Ectodermal cell (in vitro differentiated cells): ENCODE measurements around the gene BCL2A1. TPM values are rescaled to one million over a fixed set of nuclear protein-coding genes. Genes with fewer than 3 reads are reported as not detected.
"Not testable (repeated sequence)": the region's sequence is repeated elsewhere in the genome, so short reads cannot be mapped to it uniquely, and the experiment has no call there.

ENCODE experiments used
- H3K27ac ChIP-seq: 2 replicates; pipeline ENCODE4 v1.7.0; 2013; ENCODE audit warnings: mild to moderate bottlenecking, low read depth, low read length; ENCODE audit not compliant: insufficient read depth, poor library complexity, severe bottlenecking
- H3K27me3 ChIP-seq: 2 replicates; pipeline ENCODE4 v1.7.0; 2013; ENCODE audit warnings: mild to moderate bottlenecking, low read length; ENCODE audit not compliant: insufficient read depth, control insufficient read depth, poor library complexity, severe bottlenecking
- H3K36me3 ChIP-seq: one replicate; pipeline ENCODE4 v1.7.0; 2013; ENCODE audit warnings: low read length; ENCODE audit not compliant: control insufficient read depth, insufficient read depth
- H3K4me1 ChIP-seq: one replicate; pipeline ENCODE4 v1.7.0; 2013; ENCODE audit warnings: low read length; ENCODE audit not compliant: control insufficient read depth, insufficient read depth
- H3K4me3 ChIP-seq: 2 replicates; pipeline ENCODE4 v1.7.0; 2013; ENCODE audit warnings: low read depth, low read length, control low read depth; ENCODE audit not compliant: insufficient read depth
- H3K9me3 ChIP-seq: 2 replicates; pipeline ENCODE4 v1.7.0; 2013; ENCODE audit warnings: mild to moderate bottlenecking, low read length, moderate library complexity; ENCODE audit not compliant: control insufficient read depth
- WGBS, 2 experiments: methylation state at CpG; one replicate each; pipeline ENCODE4 v1.1.7; 2013; ENCODE audit warnings: missing lambda C conversion rate in 2 of 2; 5-methylcytosine and 5-hydroxymethylcytosine counted together
- polyA plus RNA-seq, 4 experiments: library from polyadenylated mRNA; stranded (reverse); fragments of 50-300 nt; gene quantifications; one replicate each; pipeline ENCODE4 v1.2.3, GENCODE V29; 2013

Gene BCL2A1
- polyA plus RNA-seq (2013, experiment 1 of 4): not detected
- not detected for polyA plus RNA-seq (2013, experiment 2 of 4)
- polyA plus RNA-seq (2013, experiment 3 of 4): not detected
- polyA plus RNA-seq (2013, experiment 4 of 4): not detected

GRCh38 chr15:79970624-79971434 lies at the start of gene BCL2A1:
Gene BCL2A1, minus strand, starts transcription at chr15:79971196. Its CDS starts 77 bp downstream, at chr15:79971119.
- Histone ChIP-seq H3K9me3 (no peaks in the 10 kb centered on the region), H3K4me1 (no peaks in the 10 kb centered on the region), H3K27me3 (no peaks in the 10 kb centered on the region), H3K4me3 (no peak within 1 kb of the TSS), H3K36me3 (no peaks in the 10 kb centered on the region), H3K27ac (no peak within 1 kb of the TSS)
- WGBS, 2 experiments: 93 to 95% methylated on average over 9 to 11 of the region's 11 CpGs

DNA sequence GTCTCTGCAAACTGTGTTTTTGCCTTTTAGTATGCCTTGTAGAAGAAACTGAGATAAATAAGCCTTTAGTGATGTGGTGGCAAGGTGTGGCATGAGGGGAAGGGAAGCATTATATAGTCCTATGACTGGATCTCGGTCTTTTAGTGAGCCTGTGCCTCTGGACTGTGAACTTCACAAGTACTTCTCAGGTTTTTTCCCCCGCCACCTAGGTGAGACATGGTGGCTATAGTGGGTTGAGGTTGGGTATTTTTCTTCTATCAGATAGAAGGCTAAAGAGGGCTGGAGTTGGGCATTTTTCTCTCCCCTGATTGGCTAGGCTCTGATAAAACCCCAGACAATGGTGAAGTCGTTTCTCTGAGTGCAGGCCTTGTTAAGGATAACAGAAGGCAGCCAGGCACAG lies 49.7 kb upstream of the BCL2A1 start:
- 87 to 92% methylated on average over 3 of the region's 3 CpGs for WGBS, 2 experiments
- H3K4me1 ChIP-seq: no peaks in the 10 kb centered on the region

GRCh38 chr15:80020149-80020548 lies 49.2 kb upstream of the BCL2A1 start:
- H3K36me3 ChIP-seq, H3K9me3 ChIP-seq, H3K27me3 ChIP-seq, H3K27ac ChIP-seq, H3K4me3 ChIP-seq, H3K4me1 ChIP-seq: not testable (repeated sequence)
- 89 to 91% methylated on average over 6 of the region's 6 CpGs for WGBS, 2 experiments

More for the DNA sequence above, 49.7 kb upstream of the BCL2A1 start:
- Histone ChIP-seq H3K27me3 (no peaks in the 10 kb centered on the region), H3K4me3 (no peak overlapping the region), H3K27ac (no peak overlapping the region), H3K9me3 (no peaks in the 10 kb centered on the region), H3K36me3 (no peaks in the 10 kb centered on the region)

GRCh38 chr15:80019168-80019745 lies 48.3 kb upstream of the BCL2A1 start:
- H3K4me1 ChIP-seq: no peaks in the 10 kb centered on the region
- H3K9me3 ChIP-seq: no peaks in the 10 kb centered on the region
- WGBS, 2 experiments: 91 to 93% methylated on average over 8 of the region's 8 CpGs
- H3K27ac ChIP-seq: no peak overlapping the region
- H3K27me3 ChIP-seq: no peaks in the 10 kb centered on the region
- no peaks in the 10 kb centered on the region for H3K36me3 ChIP-seq
- H3K4me3 ChIP-seq: no peak overlapping the region

DNA sequence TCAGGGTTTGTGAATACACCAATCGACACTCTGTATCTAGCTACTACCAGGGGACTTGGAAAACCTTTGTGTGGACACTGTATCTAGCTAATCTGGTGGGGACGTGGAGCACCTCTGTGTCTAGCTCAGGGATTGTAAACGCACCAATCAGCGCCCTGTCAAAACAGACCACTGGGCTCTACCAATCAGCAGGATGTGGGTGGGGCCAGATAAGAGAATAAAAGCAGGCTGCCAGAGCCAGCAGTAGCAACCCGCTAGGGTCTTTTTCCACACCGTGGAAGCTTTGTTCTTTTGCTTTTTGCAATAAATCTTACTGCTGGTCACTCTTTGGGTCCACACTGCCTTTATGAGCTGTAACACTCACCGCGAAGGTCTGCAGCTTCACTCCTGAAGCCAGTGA lies 46.1 kb upstream of the BCL2A1 start:
- not testable (repeated sequence) for H3K4me3 ChIP-seq, H3K27me3 ChIP-seq, H3K27ac ChIP-seq, H3K9me3 ChIP-seq, H3K36me3 ChIP-seq, H3K4me1 ChIP-seq
- 94 to 97% methylated on average over 8 of the region's 8 CpGs for WGBS, 2 experiments

GRCh38 chr15:80016506-80016905 lies 45.5 kb upstream of the BCL2A1 start:
- 97 to 98% methylated on average over 27 of the region's 27 CpGs for WGBS, 2 experiments

DNA sequence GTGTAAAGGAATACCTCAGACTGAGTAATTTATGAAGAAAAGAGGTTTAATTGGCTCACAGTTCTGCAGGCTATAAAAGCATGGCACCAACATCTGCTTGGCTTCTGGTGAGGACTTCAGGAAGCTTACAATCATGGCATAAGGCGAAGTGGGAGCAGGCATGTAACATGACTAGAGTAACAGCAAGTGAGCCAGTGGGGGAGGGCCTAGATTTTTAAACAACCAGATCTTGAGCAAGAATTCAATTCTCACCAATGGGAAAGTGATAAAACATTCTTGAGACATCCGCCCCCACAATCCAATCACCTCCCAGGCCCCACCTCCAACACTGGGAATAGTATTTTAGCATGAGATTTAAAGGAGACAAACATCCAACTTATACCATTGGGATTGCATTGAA lies 44.2 kb upstream of the BCL2A1 start:
- Histone ChIP-seq H3K36me3 (no peaks in the 10 kb centered on the region), H3K27ac (no peak overlapping the region), H3K9me3 (no peaks in the 10 kb centered on the region), H3K4me3 (no peak overlapping the region), H3K27me3 (no peaks in the 10 kb centered on the region), H3K4me1 (no peaks in the 10 kb centered on the region)
- 88 to 94% methylated on average over 2 of the region's 2 CpGs for WGBS, 2 experiments

More at GRCh38 chr15:80016506-80016905, 45.5 kb upstream of the BCL2A1 start:
- not testable (repeated sequence) for H3K27me3 ChIP-seq, H3K9me3 ChIP-seq, H3K4me3 ChIP-seq, H3K27ac ChIP-seq, H3K36me3 ChIP-seq, H3K4me1 ChIP-seq

GRCh38 chr15:80014186-80014585 lies 43.2 kb upstream of the BCL2A1 start:
- H3K4me3 ChIP-seq, H3K9me3 ChIP-seq, H3K27ac ChIP-seq, H3K27me3 ChIP-seq, H3K36me3 ChIP-seq, H3K4me1 ChIP-seq: not testable (repeated sequence)
- 93 to 97% methylated on average over 7 of the region's 7 CpGs for WGBS, 2 experiments

DNA sequence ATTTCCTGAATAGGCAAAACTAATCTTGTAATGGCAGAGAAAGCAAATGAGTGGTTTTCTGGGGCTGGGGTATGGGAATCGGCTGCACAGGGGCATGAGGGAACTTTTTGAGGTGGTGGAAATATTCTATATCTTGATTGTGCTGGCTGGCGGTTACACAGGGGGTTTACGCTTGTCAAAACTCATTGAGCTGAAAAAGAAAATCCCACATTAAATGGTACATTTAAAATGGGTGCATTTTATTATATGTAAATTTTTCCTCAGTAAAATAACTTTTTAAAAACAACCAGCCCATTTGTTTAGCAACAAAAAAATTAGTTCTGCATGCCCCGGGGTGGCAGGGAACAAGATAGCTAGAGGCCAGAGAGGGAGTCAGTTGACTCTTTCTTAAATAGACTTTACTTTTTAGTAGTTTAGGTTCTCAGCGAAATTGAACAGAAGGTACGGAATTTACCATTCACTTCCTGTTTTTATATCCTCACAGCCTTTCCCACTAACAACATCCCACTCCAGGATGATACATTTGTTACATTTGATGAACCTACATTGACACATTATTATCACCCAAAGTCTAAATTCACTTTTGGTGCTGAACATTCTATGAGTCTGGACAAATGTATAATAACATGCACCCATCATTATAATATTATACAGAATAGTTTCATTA lies 41.2 kb upstream of the BCL2A1 start:
- WGBS, 2 experiments: 90 to 92% methylated on average over 4 to 5 of the region's 6 CpGs
- no peak overlapping the region for H3K4me3 ChIP-seq
- no peaks in the 10 kb centered on the region for H3K4me1 ChIP-seq
- H3K9me3 ChIP-seq: no peaks in the 10 kb centered on the region
- H3K27ac ChIP-seq: no peak overlapping the region
- no peaks in the 10 kb centered on the region for H3K27me3 ChIP-seq
- no peaks in the 10 kb centered on the region for H3K36me3 ChIP-seq

GRCh38 chr15:80011596-80011995 lies 40.6 kb upstream of the BCL2A1 start:
- no peak overlapping the region for H3K4me3 ChIP-seq
- WGBS, 2 experiments: 100% methylated on average over 1 to 2 of the region's 3 CpGs
- no peaks in the 10 kb centered on the region for H3K9me3 ChIP-seq
- no peak overlapping the region for H3K27ac ChIP-seq
- no peaks in the 10 kb centered on the region for H3K4me1 ChIP-seq
- no peaks in the 10 kb centered on the region for H3K36me3 ChIP-seq
- no peaks in the 10 kb centered on the region for H3K27me3 ChIP-seq
